ENCODE measurements around the gene PLB1.

PLB1 gene

GRCh38 chr2:28678944-28679343 is 183.1 kb downstream of the PLB1 start:
- Histone ChIP-seq H3K9me3 (ENCODE audit: control insufficient read depth, low read length) (no peaks in the 10 kb centered on the region), H2AFZ (no peak overlapping the region), H3K9ac (no peak overlapping the region), H3K27ac (peak overlapping the region; percentile 16), H3K36me3 (ENCODE audit: control insufficient read depth, insufficient read depth, low read length) (no peaks in the 10 kb centered on the region), H3K4me2 (ENCODE audit: low read length) (no peak overlapping the region), H3K79me2 (no peaks in the 10 kb centered on the region), H3K27me3 (ENCODE audit: control insufficient read depth, insufficient read depth, low read length) (no peaks in the 10 kb centered on the region), H3K4me1 (peaks cover 39% of the 10 kb centered on the region), H3K4me3 (ENCODE audit: low read depth, low read length) (no peak overlapping the region)
- no peak for TF ChIP-seq CTCF (IDR thresholded peaks at IDR 0.05)

GRCh38 chr2:28680657-28681056 is 184.8 kb downstream of the PLB1 start:
- H2AFZ ChIP-seq = peak overlapping the region; percentile 30
- no peaks in the 10 kb centered on the region for H3K9me3 ChIP-seq (ENCODE audit: control insufficient read depth, low read length)
- H3K79me2 ChIP-seq = no peaks in the 10 kb centered on the region
- peaks cover 47% of the 10 kb centered on the region for H3K4me1 ChIP-seq
- no peak overlapping the region for H3K9ac ChIP-seq
- H3K4me2 ChIP-seq (ENCODE audit: low read length) = no peak overlapping the region
- H3K27ac ChIP-seq = peak overlapping the region; percentile 39
- no peak overlapping the region for H3K4me3 ChIP-seq (ENCODE audit: low read depth, low read length)
- H3K27me3 ChIP-seq (ENCODE audit: control insufficient read depth, insufficient read depth, low read length) = no peaks in the 10 kb centered on the region
- no peak for TF ChIP-seq CTCF (IDR thresholded peaks at IDR 0.05)
- H3K36me3 ChIP-seq (ENCODE audit: control insufficient read depth, insufficient read depth, low read length) = no peaks in the 10 kb centered on the region

- Histone ChIP-seq H3K4me1 (peaks cover 47% of the 10 kb centered on the region), H3K27me3 (ENCODE audit: control insufficient read depth, insufficient read depth, low read length) (no peaks in the 10 kb centered on the region), H3K4me2 (ENCODE audit: low read length) (no peak overlapping the region), H3K4me3 (ENCODE audit: low read depth, low read length) (no peak overlapping the region), H2AFZ (peak overlapping the region; percentile 30), H3K79me2 (no peaks in the 10 kb centered on the region), H3K9me3 (ENCODE audit: control insufficient read depth, low read length) (no peaks in the 10 kb centered on the region), H3K9ac (no peak overlapping the region), H3K27ac (peak overlapping the region; percentile 39), H3K36me3 (ENCODE audit: control insufficient read depth, insufficient read depth, low read length) (no peaks in the 10 kb centered on the region)
- no peak for TF ChIP-seq CTCF (IDR thresholded peaks at IDR 0.05)
These were observed 185.3 kb downstream of the PLB1 start for GRCh38 chr2:28681158-28681571.

GRCh38 chr2:28681606-28682005 is 185.7 kb downstream of the PLB1 start:
- no peaks in the 10 kb centered on the region for H3K27me3 ChIP-seq (ENCODE audit: control insufficient read depth, insufficient read depth, low read length)
- H3K79me2 ChIP-seq = no peaks in the 10 kb centered on the region
- no peak overlapping the region for H3K9ac ChIP-seq
- no peaks in the 10 kb centered on the region for H3K9me3 ChIP-seq (ENCODE audit: control insufficient read depth, low read length)
- H3K4me2 ChIP-seq (ENCODE audit: low read length) = no peak overlapping the region
- no peak overlapping the region for H3K27ac ChIP-seq
- TF ChIP-seq CTCF (IDR thresholded peaks at IDR 0.05) = no peak
- peaks cover 47% of the 10 kb centered on the region for H3K4me1 ChIP-seq
- no peak overlapping the region for H3K4me3 ChIP-seq (ENCODE audit: low read depth, low read length)
- H3K36me3 ChIP-seq (ENCODE audit: control insufficient read depth, insufficient read depth, low read length) = no peaks in the 10 kb centered on the region
- H2AFZ ChIP-seq = no peak overlapping the region

- Histone ChIP-seq H3K4me3 (ENCODE audit: low read depth, low read length) (no peak overlapping the region), H3K27me3 (ENCODE audit: control insufficient read depth, insufficient read depth, low read length) (no peaks in the 10 kb centered on the region), H3K36me3 (ENCODE audit: control insufficient read depth, insufficient read depth, low read length) (no peaks in the 10 kb centered on the region), H3K27ac (peak overlapping the region; percentile 92), H2AFZ (peak overlapping the region; percentile 59), H3K79me2 (no peaks in the 10 kb centered on the region), H3K9ac (no peak overlapping the region), H3K4me1 (peaks cover 36% of the 10 kb centered on the region), H3K4me2 (ENCODE audit: low read length) (peak overlapping the region; percentile 1), H3K9me3 (ENCODE audit: control insufficient read depth, low read length) (no peaks in the 10 kb centered on the region)
- no peak for TF ChIP-seq CTCF (IDR thresholded peaks at IDR 0.05)
These were observed 187.3 kb downstream of the PLB1 start for GRCh38 chr2:28683100-28683706.

Data from parathyroid adenoma (tissue), 2 donors.